GM12872 (cell line): ENCODE results near the gene MYBPC1.
A peak's percentile ranks its signal among the peaks of the same experiment; 100 is the strongest.

Experiments used
- TF ChIP-seq, protein P1 (sequence below): IDR thresholded peaks from 3 replicates; pipeline ENCODE4 v1.5.1; 2011; ENCODE audit warnings: low read depth, mild to moderate bottlenecking, low read length, moderate library complexity; ENCODE audit not compliant: insufficient read depth

MYBPC1 gene

GRCh38 chr12:101566318-101566717, 28.5 kb upstream of the MYBPC1 start:
- TF ChIP-seq, protein P1, sequence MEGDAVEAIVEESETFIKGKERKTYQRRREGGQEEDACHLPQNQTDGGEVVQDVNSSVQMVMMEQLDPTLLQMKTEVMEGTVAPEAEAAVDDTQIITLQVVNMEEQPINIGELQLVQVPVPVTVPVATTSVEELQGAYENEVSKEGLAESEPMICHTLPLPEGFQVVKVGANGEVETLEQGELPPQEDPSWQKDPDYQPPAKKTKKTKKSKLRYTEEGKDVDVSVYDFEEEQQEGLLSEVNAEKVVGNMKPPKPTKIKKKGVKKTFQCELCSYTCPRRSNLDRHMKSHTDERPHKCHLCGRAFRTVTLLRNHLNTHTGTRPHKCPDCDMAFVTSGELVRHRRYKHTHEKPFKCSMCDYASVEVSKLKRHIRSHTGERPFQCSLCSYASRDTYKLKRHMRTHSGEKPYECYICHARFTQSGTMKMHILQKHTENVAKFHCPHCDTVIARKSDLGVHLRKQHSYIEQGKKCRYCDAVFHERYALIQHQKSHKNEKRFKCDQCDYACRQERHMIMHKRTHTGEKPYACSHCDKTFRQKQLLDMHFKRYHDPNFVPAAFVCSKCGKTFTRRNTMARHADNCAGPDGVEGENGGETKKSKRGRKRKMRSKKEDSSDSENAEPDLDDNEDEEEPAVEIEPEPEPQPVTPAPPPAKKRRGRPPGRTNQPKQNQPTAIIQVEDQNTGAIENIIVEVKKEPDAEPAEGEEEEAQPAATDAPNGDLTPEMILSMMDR = no peak

- TF ChIP-seq, protein P1 = no peak
Measured at GRCh38 chr12:101567918-101568317, 26.9 kb upstream of the MYBPC1 start.

- TF ChIP-seq, protein P1 = 0 out of 3 replicates have a peak, but pooled peaks have one; percentile 10
Measured at GRCh38 chr12:101570047-101570446, 24.7 kb upstream of the MYBPC1 start.

DNA sequence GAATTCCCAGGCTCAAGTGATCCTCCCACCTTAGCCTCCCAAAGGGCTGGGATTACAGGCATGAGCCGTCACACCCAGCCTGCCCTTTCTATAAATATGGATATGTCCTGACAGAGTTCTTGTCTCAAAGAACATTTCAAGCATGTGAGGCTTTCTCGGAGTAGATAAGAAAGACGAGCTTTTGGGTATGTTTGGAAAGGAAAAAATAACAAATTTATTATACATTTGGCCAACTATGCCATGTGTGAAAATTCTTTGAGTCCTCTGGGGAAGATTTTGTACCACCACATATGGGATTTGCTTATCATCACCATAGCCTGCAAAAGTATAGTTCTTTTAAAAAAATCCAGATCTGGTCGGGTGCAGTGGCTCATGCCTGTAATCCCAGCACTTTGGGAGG, 23.7 kb upstream of the MYBPC1 start:
- TF ChIP-seq, protein P1 = no peak

DNA sequence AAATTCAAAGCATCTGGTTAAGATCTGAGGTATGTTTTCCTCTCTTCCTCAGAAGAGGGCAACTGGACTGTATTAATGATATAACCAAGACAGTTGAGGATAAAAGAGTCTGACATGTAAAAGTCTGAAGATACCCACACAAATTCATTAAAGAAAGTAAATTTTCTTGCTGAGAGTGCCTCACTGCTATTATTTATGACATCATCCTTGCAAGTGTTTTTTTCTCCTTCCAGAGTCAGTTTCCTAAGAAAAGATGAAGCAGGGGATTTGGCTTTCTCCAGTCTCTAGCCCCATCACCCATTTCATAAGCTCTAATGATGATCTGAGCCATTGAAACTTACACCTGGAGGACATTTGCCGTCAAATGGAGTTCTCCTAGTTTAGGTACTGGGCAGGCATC, 21.0 kb upstream of the MYBPC1 start:
- TF ChIP-seq, protein P1 = no peak

DNA sequence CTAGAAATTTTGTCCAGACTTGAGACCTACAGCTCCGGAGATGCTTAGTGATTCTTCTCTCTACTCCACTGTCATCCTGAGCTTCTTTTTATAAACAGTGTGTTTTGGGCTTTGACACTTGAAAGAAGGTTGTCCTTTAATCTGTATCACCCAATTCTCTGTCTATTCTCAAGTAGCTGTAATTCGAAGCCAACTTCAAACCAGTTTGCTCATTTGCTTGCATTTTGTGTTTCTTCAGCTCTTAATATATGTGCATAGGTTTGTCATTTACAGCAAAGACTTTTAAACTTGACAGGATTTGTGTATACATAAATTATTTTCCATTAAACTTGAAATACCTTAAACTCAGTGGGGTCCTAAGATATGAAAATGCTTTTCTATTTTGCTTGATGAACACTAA, 16.4 kb upstream of the MYBPC1 start:
- TF ChIP-seq, protein P1 = no peak

DNA sequence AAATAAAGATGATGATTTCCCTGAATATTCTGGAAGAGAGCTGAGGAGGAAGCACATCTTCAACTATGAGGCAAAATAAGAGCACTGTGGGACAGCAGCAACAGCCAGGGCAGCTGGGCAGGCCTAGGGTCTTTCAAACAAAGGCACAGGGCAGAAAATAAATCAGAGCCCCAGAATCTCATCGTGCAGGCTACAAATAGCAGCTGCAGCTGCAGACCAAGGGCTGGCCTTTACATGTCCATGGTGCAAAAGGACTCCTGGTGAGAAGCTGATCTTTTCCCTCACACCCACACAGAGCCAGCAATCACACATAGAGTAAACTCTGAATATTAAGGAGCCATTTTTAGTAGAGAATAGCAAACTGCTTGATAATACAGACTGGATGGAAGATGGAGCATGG, 13.6 kb upstream of the MYBPC1 start:
- TF ChIP-seq, protein P1 = no peak

DNA sequence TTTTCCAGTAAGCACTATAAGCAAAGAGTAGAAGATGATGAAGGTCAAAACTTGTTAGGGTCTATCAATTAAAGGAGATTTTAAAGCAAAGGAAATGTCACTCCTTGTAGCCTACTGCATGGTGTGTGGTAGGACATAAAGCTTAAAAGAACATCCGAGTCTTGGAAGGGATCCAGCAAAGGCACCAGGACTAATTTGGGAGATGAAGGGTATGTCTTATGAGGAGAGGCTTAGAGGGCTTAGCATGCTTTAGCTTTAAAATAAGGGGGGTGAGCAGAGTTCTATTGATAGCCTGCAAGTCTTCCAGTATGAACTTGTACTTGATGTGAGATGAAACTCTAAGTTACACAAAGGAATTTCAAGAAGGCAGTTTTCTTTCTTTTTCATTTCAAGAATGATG, 11.8 kb upstream of the MYBPC1 start:
- TF ChIP-seq, protein P1 = no peak
